Pulmonary artery endothelial cell (primary cell): ENCODE results near the gene HMGN1. TPM values are rescaled to one million over a fixed set of nuclear protein-coding genes. Genes with fewer than 3 reads are reported as not detected.

ENCODE experiments used
- DNase-seq: peaks from one replicate; pipeline ENCODE4 v3.0.0-alpha.2; 2011; ENCODE audit warnings: low read depth, low spot score
- total RNA-seq: library from RNA; depleted of rRNA; stranded (reverse); fragments of >200 nt; gene quantifications from 2 replicates; pipeline ENCODE4 v1.2.3, GENCODE V29; 2014

HMGN1 gene
- total RNA-seq, 1 donor from 2014 or later = 273 TPM

- DNase-seq = no peak
Observed at GRCh38 chr21:39334611-39335010, 14.3 kb downstream of the HMGN1 start.

- no peak for DNase-seq
Observed at GRCh38 chr21:39332175-39332574, 16.7 kb downstream of the HMGN1 start.

GRCh38 chr21:39330001-39330400, 18.9 kb downstream of the HMGN1 start:
- no peak for DNase-seq

- no peak for DNase-seq
Observed at GRCh38 chr21:39327727-39328126, 21.2 kb downstream of the HMGN1 start.

- DNase-seq = no peak
Observed at GRCh38 chr21:39326607-39327307, 22.1 kb downstream of the HMGN1 start.

GRCh38 chr21:39325458-39325857, 23.4 kb downstream of the HMGN1 start:
- DNase-seq = no peak

GRCh38 chr21:39321424-39321823, 27.5 kb downstream of the HMGN1 start:
- DNase-seq = no peak

- DNase-seq = no peak
Observed at GRCh38 chr21:39319814-39320332, 29.0 kb downstream of the HMGN1 start.

- no peak for DNase-seq
Observed at GRCh38 chr21:39319251-39319756, 29.6 kb downstream of the HMGN1 start.

GRCh38 chr21:39318091-39318959, 30.6 kb downstream of the HMGN1 start:
- DNase-seq = no peak

GRCh38 chr21:39317134-39318090, 31.5 kb downstream of the HMGN1 start:
- DNase-seq = no peak

- no peak for DNase-seq
Observed at GRCh38 chr21:39316729-39317128, 32.2 kb downstream of the HMGN1 start.

GRCh38 chr21:39315603-39316445, 33.1 kb downstream of the HMGN1 start:
- no peak for DNase-seq

GRCh38 chr21:39314143-39315027, 34.5 kb downstream of the HMGN1 start:
- DNase-seq = peak; percentile 10

GRCh38 chr21:39313571-39314142, 35.2 kb downstream of the HMGN1 start, which contains the start of gene BRWD1:
Gene BRWD1, minus strand, starts transcription at chr21:39313632. Its CDS starts 141 bp downstream, at chr21:39313491.
- DNase-seq = peak; percentile 45

- DNase-seq = no peak
Observed at GRCh38 chr21:39313042-39313570, 35.8 kb downstream of the HMGN1 start.

- DNase-seq = peak; percentile 77
Observed at GRCh38 chr21:39312112-39313041, 36.5 kb downstream of the HMGN1 start.
